ENCODE data around the gene ATP1B4.

DNA sequence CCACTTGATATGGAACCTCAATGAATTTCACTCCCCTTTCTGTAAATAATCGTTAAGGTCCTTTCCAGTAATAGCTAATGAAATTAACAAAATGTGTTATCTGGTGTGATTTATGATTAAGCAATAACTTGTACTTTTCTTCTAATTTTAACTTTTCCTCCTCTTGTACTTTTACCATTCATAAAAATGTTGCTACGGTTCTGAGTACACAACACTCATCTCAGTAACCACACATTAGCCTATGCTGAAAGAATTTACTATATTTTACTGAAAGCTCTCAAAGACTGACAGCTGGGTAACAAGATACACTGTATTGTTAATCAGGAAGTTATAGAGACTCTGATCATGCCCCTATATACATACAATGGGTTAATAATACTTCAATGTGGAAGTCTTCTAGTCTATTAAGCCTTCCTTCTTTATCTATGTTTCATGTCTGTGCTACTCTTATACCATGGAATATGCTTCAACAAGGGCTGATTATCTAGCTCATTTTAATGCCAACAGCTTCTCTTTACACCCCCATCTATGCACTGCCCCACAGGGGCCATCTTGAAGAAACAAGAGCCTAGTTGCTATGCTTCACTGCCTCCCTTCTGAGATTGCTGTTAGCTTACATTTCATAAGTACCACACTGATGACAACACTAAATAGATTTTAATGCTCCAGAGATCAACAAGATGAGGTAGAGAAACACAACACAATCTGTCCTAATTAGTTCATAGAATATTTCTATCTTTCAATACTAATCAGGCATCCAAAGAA, 68.1 kb downstream of the ATP1B4 start:
- no peak for TF ChIP-seq EZH2 (IDR thresholded peaks at IDR 0.05; ENCODE audit: borderline replicate concordance, low read length)
- TF ChIP-seq CTCF (IDR thresholded peaks at IDR 0.05; ENCODE audit: low read length): no peak
